ENCODE measurements around the gene CHST8.

DNA sequence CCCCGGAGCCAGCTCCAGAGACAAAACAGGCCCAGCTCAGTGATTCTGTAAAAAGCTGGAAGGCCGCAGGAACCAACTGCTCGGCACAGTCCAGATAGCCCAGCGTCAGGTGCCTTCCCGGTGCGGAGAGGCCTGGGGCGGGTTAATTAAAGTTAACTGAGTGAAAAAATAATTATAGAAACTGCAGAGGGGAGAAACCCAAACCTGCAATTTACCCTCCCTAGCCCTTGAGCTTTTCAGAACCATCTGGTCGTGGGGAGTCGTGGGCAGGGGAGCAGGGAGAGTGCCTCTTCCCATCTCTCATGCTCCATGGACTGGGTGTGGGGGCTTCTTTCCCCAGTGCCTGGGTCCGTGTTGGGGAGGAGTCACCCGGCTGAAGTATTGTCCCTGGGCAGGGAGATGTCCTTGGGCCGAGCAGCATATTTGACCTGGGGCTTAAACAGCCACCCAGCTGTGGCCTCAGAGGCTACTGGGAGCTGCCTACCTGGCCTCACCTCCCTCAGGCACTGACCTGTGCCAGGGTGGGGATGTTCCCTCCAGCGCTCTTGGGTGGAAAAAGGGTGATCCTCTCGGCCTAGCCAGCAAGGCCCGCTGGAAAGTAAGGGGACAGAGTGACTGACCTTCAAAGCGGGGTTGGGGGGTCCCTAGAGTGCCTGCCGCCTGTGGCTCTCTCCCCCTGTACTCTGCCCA, 65.9 kb downstream of the CHST8 start:
- TF ChIP-seq, protein P1, sequence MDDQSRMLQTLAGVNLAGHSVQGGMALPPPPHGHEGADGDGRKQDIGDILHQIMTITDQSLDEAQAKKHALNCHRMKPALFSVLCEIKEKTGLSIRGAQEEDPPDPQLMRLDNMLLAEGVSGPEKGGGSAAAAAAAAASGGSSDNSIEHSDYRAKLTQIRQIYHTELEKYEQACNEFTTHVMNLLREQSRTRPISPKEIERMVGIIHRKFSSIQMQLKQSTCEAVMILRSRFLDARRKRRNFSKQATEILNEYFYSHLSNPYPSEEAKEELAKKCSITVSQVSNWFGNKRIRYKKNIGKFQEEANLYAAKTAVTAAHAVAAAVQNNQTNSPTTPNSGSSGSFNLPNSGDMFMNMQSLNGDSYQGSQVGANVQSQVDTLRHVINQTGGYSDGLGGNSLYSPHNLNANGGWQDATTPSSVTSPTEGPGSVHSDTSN (IDR thresholded peaks at IDR 0.05) = no peak
- TF ChIP-seq POLR2AphosphoS5 (IDR thresholded peaks at IDR 0.05; ENCODE audit: low read depth, low read length) = no peak
- no peak for TF ChIP-seq GABPA (IDR thresholded peaks at IDR 0.05; ENCODE audit: low read depth)
- TF ChIP-seq TAF1 (IDR thresholded peaks at IDR 0.05; ENCODE audit: borderline replicate concordance, low read depth, low read length) = no peak
- no peak for TF ChIP-seq YY1 (IDR thresholded peaks at IDR 0.05; ENCODE audit: low read depth)
- TF ChIP-seq, protein P2, sequence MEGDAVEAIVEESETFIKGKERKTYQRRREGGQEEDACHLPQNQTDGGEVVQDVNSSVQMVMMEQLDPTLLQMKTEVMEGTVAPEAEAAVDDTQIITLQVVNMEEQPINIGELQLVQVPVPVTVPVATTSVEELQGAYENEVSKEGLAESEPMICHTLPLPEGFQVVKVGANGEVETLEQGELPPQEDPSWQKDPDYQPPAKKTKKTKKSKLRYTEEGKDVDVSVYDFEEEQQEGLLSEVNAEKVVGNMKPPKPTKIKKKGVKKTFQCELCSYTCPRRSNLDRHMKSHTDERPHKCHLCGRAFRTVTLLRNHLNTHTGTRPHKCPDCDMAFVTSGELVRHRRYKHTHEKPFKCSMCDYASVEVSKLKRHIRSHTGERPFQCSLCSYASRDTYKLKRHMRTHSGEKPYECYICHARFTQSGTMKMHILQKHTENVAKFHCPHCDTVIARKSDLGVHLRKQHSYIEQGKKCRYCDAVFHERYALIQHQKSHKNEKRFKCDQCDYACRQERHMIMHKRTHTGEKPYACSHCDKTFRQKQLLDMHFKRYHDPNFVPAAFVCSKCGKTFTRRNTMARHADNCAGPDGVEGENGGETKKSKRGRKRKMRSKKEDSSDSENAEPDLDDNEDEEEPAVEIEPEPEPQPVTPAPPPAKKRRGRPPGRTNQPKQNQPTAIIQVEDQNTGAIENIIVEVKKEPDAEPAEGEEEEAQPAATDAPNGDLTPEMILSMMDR (IDR thresholded peaks at IDR 0.05) = no peak
- TF ChIP-seq, protein P3, sequence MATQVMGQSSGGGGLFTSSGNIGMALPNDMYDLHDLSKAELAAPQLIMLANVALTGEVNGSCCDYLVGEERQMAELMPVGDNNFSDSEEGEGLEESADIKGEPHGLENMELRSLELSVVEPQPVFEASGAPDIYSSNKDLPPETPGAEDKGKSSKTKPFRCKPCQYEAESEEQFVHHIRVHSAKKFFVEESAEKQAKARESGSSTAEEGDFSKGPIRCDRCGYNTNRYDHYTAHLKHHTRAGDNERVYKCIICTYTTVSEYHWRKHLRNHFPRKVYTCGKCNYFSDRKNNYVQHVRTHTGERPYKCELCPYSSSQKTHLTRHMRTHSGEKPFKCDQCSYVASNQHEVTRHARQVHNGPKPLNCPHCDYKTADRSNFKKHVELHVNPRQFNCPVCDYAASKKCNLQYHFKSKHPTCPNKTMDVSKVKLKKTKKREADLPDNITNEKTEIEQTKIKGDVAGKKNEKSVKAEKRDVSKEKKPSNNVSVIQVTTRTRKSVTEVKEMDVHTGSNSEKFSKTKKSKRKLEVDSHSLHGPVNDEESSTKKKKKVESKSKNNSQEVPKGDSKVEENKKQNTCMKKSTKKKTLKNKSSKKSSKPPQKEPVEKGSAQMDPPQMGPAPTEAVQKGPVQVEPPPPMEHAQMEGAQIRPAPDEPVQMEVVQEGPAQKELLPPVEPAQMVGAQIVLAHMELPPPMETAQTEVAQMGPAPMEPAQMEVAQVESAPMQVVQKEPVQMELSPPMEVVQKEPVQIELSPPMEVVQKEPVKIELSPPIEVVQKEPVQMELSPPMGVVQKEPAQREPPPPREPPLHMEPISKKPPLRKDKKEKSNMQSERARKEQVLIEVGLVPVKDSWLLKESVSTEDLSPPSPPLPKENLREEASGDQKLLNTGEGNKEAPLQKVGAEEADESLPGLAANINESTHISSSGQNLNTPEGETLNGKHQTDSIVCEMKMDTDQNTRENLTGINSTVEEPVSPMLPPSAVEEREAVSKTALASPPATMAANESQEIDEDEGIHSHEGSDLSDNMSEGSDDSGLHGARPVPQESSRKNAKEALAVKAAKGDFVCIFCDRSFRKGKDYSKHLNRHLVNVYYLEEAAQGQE (IDR thresholded peaks at IDR 0.05; ENCODE audit: low read depth, low read length) = no peak
- no peak for TF ChIP-seq MXI1 (IDR thresholded peaks at IDR 0.05; ENCODE audit: low read depth, low read length)
- no peak for TF ChIP-seq CHD2 (IDR thresholded peaks at IDR 0.05; ENCODE audit: low read length, partially characterized antibody)

Data from SK-N-SH (cell line).